ENCODE results near the gene INMT. TPM values are rescaled to one million over a fixed set of nuclear protein-coding genes. Genes with fewer than 3 reads are reported as not detected.

INMT gene
- total and polyA plus RNA-seq, 2 of the 8 experiments (the other 6 are each of a cell fraction or from before 2014, with no cell fraction given) = 0.60 to 0.94 TPM

GRCh38 chr7:30744075-30744417, 7.9 kb upstream of the INMT start (continued):
- TF ChIP-seq ATF2 (IDR thresholded peaks at IDR 0.05; ENCODE audit: low read length) (no peak), CHD1 (IDR thresholded peaks at IDR 0.05; ENCODE audit: low read depth, low read length) (no peak), SAP30 (IDR thresholded peaks at IDR 0.05; ENCODE audit: insufficient read depth, insufficient replicate concordance, low read length) (no peak), PHF8 (conservative IDR thresholded peaks at IDR 0.05; ENCODE audit: low read depth, low read length) (no peak), CEBPB (IDR thresholded peaks at IDR 0.05; ENCODE audit: low read depth, low read length) (no peak), FOSL1 (IDR thresholded peaks at IDR 0.05; ENCODE audit: insufficient read depth, low read depth, low read length) (no peak), POLR2AphosphoS5 (IDR thresholded peaks at IDR 0.05; ENCODE audit: low read depth, low read length) (no peak), POU5F1 (IDR thresholded peaks at IDR 0.05; ENCODE audit: low read depth, low read length) (no peak), SP1 (IDR thresholded peaks at IDR 0.05; ENCODE audit: low read depth, low read length) (no peak)
